Measurements from ENCODE around the gene METTL23. TPM values are rescaled to one million over a fixed set of nuclear protein-coding genes. Genes with fewer than 3 reads are reported as not detected.

Gene METTL23
- total RNA-seq, 1 donor from 2014 or later: 25.6 TPM

- H3K4me3 Mint-ChIP-seq: no peak overlapping the region
- DNase-seq (ENCODE audit: low spot score in 2 of 2, unreplicated experiment in 2 of 2): no peak
- H3K27me3 Mint-ChIP-seq (ENCODE audit: low read depth): no peaks in the 10 kb centered on the region
- TF ChIP-seq CTCF (IDR thresholded peaks at IDR 0.05; ENCODE audit: unreplicated experiment): no peak
- no peaks in the 10 kb centered on the region for H3K9me3 Mint-ChIP-seq
- H3K36me3 Mint-ChIP-seq: peaks cover 3% of the 10 kb centered on the region
- H3K4me1 Mint-ChIP-seq: peaks cover 28% of the 10 kb centered on the region
- H3K27ac Mint-ChIP-seq: no peak overlapping the region
Measured at GRCh38 chr17:76690596-76691280, 35.9 kb upstream of the METTL23 start.

GRCh38 chr17:76691379-76692191 is 35.1 kb upstream of the METTL23 start:
- H3K36me3 Mint-ChIP-seq: peaks cover 3% of the 10 kb centered on the region
- H3K27ac Mint-ChIP-seq: no peak overlapping the region
- no peak for TF ChIP-seq CTCF (IDR thresholded peaks at IDR 0.05; ENCODE audit: unreplicated experiment)
- H3K4me1 Mint-ChIP-seq: peaks cover 25% of the 10 kb centered on the region
- no peaks in the 10 kb centered on the region for H3K27me3 Mint-ChIP-seq (ENCODE audit: low read depth)
- H3K4me3 Mint-ChIP-seq: no peak overlapping the region
- H3K9me3 Mint-ChIP-seq: no peaks in the 10 kb centered on the region
- no peak for DNase-seq (ENCODE audit: low spot score in 2 of 2, unreplicated experiment in 2 of 2)

GRCh38 chr17:76695059-76695831 is 31.4 kb upstream of the METTL23 start:
- H3K4me1 Mint-ChIP-seq: peaks cover 14% of the 10 kb centered on the region
- no peak overlapping the region for H3K27ac Mint-ChIP-seq
- TF ChIP-seq CTCF (IDR thresholded peaks at IDR 0.05; ENCODE audit: unreplicated experiment): no peak
- peaks cover 2% of the 10 kb centered on the region for H3K36me3 Mint-ChIP-seq
- no peaks in the 10 kb centered on the region for H3K27me3 Mint-ChIP-seq (ENCODE audit: low read depth)
- DNase-seq (ENCODE audit: low spot score in 2 of 2, unreplicated experiment in 2 of 2): no peak
- H3K9me3 Mint-ChIP-seq: no peaks in the 10 kb centered on the region
- no peak overlapping the region for H3K4me3 Mint-ChIP-seq

GRCh38 chr17:76696763-76697701 is 29.6 kb upstream of the METTL23 start:
- no peak for DNase-seq (ENCODE audit: low spot score in 2 of 2, unreplicated experiment in 2 of 2)
- Mint-ChIP-seq H3K9me3 (no peaks in the 10 kb centered on the region), H3K4me3 (no peak overlapping the region), H3K27ac (peak overlapping the region; percentile 72), H3K36me3 (peaks cover 2% of the 10 kb centered on the region), H3K4me1 (peaks cover 32% of the 10 kb centered on the region), H3K27me3 (ENCODE audit: low read depth) (no peaks in the 10 kb centered on the region)
- TF ChIP-seq CTCF (IDR thresholded peaks at IDR 0.05; ENCODE audit: unreplicated experiment): no peak
